HG02973 (cell line): ENCODE measurements around the gene TMCO4.

Experiments used
- ATAC-seq: cut with Tn5 transposase; IDR thresholded peaks from one replicate; pipeline ENCODE4 v1.9.1; 2021; ENCODE audit warnings: moderate library complexity; ENCODE audit not compliant: unreplicated experiment

The TMCO4 gene

DNA sequence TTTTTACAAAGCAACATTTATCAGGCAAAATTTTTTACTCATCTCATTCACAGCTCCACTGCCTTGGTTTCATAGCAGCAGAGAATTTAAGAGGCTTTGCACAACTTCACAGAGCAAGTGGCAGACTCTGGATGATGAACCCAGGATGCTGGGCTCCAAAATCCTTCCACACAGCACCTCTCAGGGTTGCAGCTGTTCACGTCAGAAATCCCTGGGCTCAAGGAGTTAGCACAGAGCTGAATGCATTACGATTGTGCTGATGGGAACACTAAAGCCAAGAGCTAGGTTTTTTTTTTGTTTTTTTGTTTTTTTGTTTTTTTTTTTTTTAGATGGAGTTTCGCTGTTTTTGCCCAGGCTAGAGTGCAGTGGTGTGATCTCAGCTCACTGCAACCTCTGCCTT, 137.4 kb downstream of the TMCO4 start:
- no peak for ATAC-seq

DNA sequence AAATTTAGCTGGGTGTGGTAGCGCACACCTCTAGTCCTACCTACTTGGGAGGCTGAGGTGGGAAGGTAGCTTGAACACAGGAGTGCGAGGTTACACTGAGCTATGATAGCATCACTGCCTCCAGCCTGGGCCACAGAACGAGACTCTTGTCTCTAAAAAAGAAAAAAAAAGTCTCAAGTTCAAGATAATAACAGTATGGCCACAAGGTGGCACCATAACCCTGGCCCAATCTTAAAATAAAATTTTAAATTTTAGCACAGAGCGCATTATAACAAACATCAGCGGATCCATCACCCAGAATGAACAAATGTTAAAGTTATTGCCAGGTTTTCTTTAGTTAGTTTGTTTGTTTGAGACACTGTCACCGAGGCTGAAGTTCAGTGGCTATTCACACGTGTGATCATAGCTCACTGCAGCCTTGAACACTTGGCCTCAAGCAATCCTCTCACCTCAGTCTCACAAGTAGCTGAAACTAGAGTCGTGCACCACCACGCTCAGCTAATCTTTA, 137.9 kb downstream of the TMCO4 start:
- no peak for ATAC-seq

DNA sequence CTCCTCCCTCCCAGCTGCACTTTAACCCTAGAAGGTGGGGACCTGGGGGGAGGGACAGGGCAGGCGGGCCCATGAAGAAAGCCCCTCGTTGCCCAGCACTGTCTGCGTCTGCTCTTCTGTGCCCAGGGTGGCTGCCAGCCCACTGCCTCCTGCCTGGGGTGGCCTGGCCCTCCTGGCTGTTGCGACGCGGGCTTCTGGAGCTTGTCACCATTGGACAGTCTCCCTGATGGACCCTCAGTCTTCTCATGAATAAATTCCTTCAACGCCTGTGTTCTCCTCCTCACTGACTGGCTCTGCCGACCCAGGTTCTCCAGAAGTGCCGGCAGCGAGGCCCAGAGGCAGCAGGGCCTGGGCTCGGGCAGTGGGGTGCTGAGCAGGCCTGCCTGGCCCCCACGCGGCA, 141.5 kb downstream of the TMCO4 start:
- ATAC-seq: no peak

DNA sequence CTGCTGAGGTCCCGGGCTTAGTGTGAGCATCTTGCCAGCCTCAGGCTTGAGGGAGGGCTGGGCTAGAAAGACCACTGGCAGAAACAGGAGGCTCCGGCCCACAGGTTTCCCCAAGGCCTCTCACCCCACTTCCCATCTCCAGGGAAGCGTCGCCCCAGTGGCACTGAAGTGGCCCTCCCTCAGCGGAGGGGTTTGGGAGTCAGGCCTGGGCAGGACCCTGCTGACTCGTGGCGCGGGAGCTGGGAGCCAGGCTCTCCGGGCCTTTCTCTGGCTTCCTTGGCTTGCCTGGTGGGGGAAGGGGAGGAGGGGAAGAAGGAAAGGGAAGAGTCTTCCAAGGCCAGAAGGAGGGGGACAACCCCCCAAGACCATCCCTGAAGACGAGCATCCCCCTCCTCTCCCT, 142.2 kb downstream of the TMCO4 start:
- no peak for ATAC-seq

DNA sequence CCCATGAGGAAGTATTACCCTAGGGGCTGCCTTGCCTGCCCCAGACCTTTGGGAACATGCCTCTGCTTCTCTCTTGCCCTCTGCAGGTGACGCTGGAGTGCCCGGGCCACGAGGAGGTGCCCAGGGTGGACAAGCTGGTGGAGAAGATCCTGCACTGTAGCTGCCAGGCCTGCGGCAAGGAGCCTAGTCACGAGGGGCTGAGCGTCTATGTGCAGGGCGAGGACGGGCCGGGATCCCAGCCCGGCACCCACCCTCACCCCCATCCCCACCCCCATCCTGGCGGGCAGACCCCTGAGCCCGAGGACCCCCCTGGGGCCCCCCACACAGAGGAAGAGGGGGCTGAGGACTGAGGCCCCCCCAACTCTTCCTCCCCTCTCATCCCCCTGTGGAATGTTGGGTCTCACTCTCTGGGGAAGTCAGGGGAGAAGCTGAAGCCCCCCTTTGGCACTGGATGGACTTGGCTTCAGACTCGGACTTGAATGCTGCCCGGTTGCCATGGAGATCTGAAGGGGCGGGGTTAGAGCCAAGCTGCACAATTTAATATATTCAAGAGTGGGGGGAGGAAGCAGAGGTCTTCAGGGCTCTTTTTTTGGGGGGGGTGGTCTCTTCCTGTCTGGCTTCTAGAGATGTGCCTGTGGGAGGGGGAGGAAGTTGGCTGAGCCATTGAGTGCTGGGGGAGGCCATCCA, 142.8 kb downstream of the TMCO4 start:
- no peak for ATAC-seq

DNA sequence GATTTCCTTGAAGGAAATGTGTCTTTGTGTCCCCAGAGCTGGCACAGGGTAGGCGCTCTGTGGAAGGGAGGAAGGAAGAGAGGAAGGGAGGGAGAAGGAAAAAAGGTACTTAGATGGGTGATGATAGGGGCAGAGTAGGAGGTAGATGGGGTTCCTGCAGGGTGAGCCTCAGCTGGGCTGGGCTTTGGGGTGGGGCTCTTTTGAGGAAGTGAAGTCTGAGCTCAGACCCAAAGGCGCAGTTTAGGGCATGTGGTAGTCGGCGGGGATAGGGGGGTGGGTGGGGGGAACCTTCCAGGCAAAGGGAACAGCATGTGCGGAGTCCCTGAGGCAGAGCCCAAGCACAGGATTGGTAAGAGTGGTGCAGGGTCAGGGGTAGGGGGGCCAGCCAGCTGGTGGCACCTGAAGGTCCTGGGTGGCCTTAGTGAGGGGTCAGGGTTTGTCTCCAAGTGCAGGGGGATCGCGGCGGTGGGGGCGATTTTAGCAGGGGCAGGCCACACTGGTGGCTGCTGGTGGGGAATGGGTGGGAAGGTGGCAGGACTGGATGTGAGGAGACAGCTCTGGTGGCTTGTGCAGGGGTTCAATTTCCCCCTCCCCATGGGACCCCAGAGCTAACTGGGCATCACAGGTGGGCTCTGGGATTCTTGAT, 143.5 kb downstream of the TMCO4 start:
- ATAC-seq: no peak

DNA sequence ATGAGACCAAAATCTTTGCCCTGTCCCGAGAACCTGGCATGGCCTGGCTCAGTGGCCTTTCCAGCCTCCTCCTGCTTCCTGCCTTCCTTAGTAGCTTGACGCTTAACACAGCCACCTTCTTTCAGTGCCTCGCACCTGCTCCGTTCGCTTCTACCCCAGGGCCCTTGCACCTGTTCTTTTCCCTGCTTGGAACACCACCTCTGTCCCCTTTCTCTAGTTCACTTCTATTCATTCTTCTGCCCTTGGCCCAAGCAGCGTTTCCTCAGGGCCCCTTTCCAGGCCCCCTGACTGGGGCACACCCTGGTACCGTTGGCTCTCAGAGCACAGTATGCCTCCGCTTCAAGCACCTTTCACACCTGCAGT, 144.0 kb downstream of the TMCO4 start:
- ATAC-seq: no peak

DNA sequence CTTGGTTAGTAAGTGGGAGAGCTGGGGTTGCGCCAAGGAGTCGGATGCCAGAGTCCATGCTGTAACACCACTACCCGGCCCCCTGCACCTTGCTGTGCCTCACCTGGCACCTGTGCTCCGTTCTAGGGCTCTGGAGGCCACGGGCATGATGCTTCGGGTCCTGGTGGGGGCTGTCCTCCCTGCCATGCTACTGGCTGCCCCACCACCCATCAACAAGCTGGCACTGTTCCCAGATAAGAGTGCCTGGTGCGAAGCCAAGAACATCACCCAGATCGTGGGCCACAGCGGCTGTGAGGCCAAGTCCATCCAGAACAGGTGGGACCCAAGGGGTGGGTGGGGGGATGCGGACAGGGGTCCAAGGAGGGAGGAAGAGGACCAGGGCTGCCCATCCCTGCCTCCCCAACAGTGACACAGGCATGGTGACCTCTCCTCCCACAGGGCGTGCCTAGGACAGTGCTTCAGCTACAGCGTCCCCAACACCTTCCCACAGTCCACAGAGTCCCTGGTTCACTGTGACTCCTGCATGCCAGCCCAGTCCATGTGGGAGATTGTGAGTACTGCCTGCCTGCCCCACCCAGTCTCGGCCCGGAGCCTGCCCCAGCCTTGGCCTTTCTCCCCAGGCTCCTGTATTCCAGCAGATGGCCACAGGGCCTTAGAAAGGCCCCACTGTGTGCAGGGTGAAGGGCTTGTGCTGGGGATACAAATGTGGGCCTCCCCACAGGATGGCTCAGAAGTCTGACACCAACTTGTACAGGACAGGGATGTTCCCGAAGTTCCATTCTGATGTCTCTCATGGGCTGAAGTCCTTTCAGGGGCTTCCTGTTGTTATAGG, 144.6 kb downstream of the TMCO4 start:
- ATAC-seq: no peak

DNA sequence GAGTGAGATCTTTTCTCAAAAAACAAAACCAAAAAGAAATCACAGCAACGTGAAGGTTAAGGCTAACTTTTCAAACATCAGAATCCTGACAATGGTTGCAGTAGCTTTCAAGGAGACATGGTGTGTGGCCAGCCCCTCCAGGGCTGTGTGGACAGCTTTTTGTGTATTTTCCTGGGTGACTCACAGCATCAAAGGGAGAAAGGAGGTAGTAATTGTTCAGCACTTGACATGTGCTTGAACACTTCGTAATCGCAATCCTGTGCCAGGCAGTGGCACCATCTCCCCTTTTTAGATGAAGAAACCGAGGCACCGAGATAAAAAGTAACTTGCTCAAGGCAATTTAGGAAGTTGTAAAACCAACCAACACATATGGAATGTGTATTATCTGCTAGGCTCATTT, 145.3 kb downstream of the TMCO4 start:
- ATAC-seq: no peak

DNA sequence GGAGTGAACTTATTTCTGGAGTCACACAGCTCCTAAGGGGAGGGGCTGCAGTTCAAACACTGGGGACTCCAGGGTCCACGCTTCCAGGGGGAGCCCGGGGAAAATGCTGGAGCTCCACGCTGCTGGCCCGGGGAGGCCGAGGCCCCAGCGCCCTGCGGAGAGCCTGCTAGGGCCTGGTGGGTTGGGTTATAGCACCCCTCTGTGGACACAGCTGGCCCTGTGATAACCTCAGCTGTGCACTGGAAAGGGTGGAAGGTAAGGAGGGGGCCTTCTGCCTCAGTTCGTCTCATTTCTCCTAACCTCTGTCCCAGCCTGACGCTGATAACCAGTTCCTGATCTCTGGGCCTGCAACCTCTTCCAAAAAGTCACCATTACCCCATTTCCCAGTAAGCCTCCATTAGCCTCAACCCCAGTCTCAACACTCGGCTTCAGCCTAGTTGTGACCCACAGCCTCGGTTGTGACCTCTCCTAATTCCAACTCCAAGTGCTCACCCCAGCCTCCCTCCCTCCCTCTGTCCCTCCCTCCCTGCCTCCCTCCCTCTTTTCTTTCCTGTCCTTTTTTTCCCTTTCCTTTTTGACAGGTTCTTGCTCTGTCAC, 148.5 kb downstream of the TMCO4 start:
- no peak for ATAC-seq

DNA sequence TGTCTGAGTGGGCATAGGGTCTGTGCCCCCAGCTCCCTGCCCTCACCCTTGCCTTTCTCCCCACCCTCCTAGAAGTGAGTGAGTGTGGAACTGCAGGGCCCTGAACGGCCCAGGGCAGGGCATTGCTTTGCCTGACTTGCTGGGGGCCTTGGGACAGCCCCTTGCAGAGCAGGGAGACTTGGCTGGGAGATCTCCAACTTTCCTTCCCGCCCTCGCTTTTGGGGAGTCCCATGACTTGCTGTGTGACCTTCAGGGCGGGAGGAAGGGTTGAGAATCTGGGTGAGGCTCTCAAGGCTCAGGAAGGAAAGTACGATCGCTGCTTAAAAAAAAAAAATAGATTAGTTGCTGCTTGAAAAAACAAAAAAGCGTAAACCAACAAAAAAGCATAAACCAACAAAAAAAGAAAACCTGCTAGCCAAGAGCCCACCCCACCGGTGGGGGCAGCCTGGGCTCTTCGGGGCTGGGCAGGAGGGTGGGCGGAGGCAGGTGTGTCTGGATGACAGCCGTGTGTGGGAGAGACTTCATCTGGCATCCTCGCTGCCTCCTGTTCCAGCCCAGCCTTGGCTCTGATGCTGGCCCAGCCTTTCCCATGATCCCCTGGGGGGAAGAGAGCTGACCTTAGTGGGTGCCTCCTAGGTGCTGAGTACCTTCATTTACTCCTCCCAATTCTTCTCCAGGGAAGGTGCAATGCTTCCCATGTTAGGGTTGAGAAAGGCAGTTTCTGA, 149.1 kb downstream of the TMCO4 start:
- ATAC-seq: no peak

DNA sequence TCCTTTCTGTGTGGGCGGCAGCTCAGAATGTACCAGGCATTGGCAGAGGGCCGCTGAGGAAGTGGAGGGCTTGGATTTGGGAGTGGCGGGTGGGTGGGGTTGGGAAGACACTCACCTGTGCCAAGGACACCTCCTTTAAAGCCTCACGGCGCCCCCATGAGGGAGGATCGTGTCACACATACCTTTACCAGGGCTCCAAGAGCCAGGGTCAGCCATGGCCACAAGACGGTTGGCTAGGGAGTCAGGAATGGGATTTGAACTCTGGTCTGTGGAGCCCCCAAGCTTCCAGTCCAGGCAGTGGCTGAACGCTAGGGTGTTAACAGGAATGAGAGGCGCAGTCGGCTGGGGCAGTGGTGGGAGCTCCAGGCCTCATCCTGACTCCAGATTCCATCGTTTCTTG, 151.0 kb downstream of the TMCO4 start:
- ATAC-seq: no peak

DNA sequence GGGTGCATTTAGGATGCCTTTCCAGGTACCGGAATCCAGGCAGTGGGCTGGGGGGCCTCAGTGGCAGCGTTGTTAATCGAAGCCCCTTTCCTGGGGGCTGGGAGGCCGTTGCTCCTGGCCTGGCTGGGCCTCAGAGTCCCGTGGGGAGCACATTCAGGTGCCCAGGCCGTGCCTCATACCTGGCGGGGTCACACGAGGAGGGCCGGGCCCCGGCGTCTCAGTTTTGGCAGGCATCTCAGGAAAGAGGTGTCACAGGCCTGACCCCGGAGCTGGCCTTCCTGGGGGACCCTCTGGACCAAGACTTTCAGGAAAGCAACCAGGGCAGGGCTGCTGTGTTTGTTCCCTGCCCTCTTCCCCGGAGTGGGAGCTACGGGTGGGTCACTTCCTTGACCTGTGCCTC, 151.5 kb downstream of the TMCO4 start:
- no peak for ATAC-seq

DNA sequence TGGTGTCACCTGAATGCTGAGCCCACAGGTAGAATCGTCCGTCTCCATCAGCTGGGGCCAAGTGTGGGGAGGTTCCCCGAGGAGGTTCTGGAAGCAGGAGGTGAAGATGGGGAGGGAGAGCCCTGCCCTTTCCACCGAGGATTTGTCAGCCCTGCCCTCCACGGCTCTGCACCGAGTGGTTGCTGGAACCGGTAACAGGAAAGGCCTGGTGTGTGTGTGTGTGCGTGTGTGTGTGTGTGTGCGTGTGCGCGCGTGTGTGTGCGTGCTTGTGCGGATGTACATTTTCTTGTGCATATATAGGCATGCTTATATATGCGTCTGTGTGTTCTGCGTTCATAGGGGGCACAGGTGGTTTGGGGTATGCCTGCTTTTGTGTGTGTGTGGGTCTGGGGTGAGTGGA, 152.1 kb downstream of the TMCO4 start:
- ATAC-seq: no peak

DNA sequence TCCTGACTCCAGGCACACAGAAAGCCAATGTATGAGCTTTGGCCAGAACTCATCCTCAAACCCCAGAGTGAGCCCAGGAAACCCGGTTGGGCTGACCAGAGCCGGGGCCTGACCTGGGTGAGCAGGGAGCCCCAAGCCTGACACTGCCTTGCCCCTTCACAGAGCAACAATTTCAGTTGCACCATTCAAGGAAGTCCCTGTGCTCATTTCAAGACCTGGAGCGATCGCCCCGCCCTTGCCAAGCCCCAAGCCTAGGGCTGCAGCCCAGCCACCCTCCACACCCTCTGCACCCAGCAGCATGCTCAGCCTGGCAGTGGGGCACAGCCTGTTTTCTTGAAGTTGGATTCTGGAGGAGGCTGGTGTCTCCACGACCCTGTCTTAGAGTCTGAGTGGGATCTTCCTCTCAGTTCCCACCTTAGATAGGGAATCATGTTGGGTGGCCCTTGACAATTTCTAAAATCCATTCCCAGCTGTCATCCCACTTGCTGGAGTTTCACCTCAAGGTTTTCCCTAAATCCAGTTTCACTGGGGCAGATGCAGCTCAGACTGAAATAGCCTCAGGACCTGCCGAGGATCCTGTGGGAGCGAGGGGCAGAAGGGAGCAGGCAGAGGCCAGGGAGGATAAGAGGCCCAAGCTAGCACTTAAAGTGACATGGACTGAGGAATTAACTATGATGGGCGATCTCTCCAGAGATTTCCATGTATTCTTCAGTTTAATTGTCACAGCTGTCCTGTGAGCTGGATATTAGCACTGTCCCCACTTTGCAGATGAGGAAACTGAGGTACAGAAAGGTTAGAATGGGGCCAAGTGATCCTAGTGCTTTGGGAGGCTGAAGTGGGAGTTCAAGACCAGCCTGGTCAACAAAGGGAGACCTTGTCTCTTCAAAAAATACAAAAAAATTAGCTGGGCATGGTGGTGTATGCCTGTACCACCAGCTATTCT, 153.1 kb downstream of the TMCO4 start:
- no peak for ATAC-seq

DNA sequence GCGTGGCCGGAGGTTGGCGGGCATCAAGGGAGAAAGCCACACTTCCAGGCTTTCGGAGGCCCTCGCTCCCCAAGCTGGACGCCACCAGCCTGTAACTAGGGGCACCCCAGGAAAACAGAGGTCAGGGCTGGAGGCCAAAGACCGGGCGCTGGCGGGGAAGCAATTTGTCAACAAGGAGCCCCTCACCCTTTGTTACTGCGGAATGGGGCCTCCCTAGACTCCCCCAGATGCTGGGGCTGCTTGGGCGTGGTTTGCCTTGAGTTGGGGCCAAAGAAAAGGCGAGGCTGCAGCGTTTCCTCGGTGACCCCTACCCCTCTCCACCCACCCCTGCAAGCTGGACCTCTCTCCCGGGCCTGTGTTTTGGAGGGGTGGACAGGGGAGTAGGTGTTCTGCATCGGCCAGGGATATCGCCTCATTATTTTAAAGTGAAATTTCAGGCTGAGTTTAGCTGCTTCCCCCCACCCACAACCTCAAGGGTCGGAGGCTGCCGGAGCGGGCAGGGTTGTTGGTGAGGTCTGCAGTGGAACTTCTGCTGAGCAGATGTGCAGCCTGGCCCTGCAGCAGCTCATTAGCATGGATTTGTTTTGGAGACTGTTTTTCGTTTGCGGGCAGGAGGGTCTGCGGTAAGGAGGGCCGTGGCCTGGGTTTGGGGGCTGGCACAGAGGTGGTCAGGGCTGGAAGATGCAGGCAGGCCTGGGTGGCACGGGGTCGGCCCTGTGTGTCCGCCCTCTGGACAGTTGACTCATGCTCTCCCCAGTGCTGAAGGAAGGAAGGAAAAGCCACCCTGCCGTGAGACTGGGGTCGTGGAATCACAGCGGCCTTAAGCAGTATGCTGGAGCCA, 154.1 kb downstream of the TMCO4 start:
- no peak for ATAC-seq

DNA sequence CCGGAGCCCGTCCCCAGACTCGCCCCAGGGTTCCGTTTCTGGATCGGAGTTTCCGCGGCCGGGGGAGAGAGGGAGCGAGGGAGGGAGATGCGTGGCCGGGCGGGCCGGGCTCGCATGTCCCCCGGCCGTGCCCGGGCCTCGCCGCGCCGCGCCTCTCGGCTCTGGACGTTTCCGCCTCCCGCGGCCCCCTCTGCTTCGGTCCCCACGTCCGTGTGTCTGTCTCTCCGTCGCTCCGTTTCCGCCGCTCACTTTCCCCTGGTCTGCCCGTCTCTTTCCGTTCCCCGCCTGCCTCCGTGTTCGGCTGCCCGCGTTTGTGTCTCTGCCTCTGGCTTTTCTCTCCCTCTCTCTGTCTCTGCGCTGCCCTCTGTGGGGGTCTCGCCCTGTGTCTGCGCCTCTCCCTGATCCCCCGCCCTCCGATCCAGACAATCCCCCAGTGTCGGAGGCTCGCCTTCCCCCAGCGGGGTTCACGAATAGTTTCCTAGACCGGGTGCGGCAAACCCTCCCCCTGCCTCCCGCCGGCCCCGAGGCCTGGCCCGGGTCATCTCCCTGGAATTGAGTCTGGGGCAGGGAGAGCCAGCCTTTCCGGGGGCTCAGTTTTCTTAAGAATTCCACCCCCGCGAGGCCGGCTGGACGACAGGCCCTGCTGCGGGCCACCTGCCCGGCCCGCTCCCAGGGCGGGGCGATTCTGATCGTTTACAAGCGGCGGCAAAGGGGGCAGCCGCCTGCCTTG, 154.9 kb downstream of the TMCO4 start:
- ATAC-seq: no peak

DNA sequence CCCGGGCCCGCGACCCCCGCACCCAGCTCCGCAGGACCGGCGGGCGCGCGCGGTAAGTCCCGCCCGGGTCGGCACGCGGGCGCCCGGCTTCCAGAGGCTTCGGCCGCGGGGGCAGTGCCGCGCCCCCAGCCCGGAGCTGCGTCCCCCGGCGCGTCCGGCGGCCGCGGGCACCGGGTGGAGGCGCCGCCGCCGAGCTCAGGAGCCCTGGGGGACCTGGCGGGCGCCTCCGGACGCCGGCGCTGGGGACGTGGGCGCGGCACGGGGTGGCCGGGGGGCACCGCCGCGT, 155.4 kb downstream of the TMCO4 start:
- no peak for ATAC-seq
